H9 (cell line): Measurements from ENCODE around the gene TCN1. TPM values are rescaled to one million over a fixed set of nuclear protein-coding genes. Genes with fewer than 3 reads are reported as not detected.
A peak's percentile ranks its signal among the peaks of the same experiment; 100 is the strongest.

ENCODE experiments used
- DNase-seq: peaks from one replicate; pipeline ENCODE4 v3.0.0-alpha.2; 2017
- H2AFZ ChIP-seq: one replicate; pipeline ENCODE4 v1.6.1; 2013; ENCODE audit warnings: mild to moderate bottlenecking, low read length, control low read depth, moderate library complexity
- H2AK5ac ChIP-seq: 2 replicates; pipeline ENCODE4 v1.6.1; 2013; ENCODE audit warnings: low read length, control low read depth, mixed read lengths; ENCODE audit not compliant: insufficient read length
- H2BK120ac ChIP-seq: one replicate; pipeline ENCODE4 v1.6.1; 2013; ENCODE audit warnings: low read depth, mild to moderate bottlenecking, low read length, control low read depth, inconsistent platforms; ENCODE audit not compliant: poor library complexity, severe bottlenecking
- H2BK12ac ChIP-seq: 2 replicates; pipeline ENCODE4 v1.6.1; 2013; ENCODE audit warnings: low read length, control low read depth, mixed read lengths, low read depth; ENCODE audit not compliant: insufficient read length
- H2BK15ac ChIP-seq: 2 replicates; pipeline ENCODE4 v1.6.1; 2013; ENCODE audit warnings: low read depth, low read length, control low read depth
- H2BK20ac ChIP-seq: one replicate; pipeline ENCODE4 v1.6.1; 2013; ENCODE audit warnings: low read depth, mild to moderate bottlenecking, low read length, control low read depth, inconsistent platforms; ENCODE audit not compliant: poor library complexity, severe bottlenecking
- H2BK5ac ChIP-seq: 2 replicates; pipeline ENCODE4 v1.6.1; 2013; ENCODE audit warnings: low read length, control low read depth, mixed read lengths; ENCODE audit not compliant: insufficient read length
- H3K14ac ChIP-seq: 2 replicates; pipeline ENCODE4 v1.6.1; 2013; ENCODE audit warnings: low read length, control low read depth; ENCODE audit not compliant: insufficient read depth
- H3K18ac ChIP-seq: 2 replicates; pipeline ENCODE4 v1.6.1; 2013; ENCODE audit warnings: low read depth, mild to moderate bottlenecking, mixed read lengths, low read length, control low read depth; ENCODE audit not compliant: insufficient read length
- H3K23ac ChIP-seq: 2 replicates; pipeline ENCODE4 v1.6.1; 2013; ENCODE audit warnings: low read length, control low read depth, mixed read lengths, low read depth; ENCODE audit not compliant: insufficient read length
- H3K23me2 ChIP-seq: 2 replicates; pipeline ENCODE4 v1.6.1; 2013; ENCODE audit warnings: low read depth, mild to moderate bottlenecking, mixed read lengths, low read length, control low read depth; ENCODE audit not compliant: insufficient read length, poor library complexity, severe bottlenecking
- H3K27ac ChIP-seq: 2 replicates; pipeline ENCODE4 v1.5.1; 2013; ENCODE audit warnings: low read length, control low read depth, mixed read lengths, low read depth; ENCODE audit not compliant: insufficient read length
- H3K27me3 ChIP-seq: 2 replicates; pipeline ENCODE4 v1.6.1; 2013; ENCODE audit warnings: low read length, control low read depth, inconsistent platforms; ENCODE audit not compliant: insufficient read depth
- H3K4ac ChIP-seq: 2 replicates; pipeline ENCODE4 v1.6.1; 2013; ENCODE audit warnings: low read depth, mild to moderate bottlenecking, control low read depth, inconsistent platforms, low read length, moderate library complexity
- H3K4me1 ChIP-seq: 2 replicates; pipeline ENCODE4 v1.6.1; 2013; ENCODE audit warnings: low read length, control low read depth, inconsistent platforms; ENCODE audit not compliant: insufficient read depth
- H3K4me2 ChIP-seq: 2 replicates; pipeline ENCODE4 v1.6.1; 2013; ENCODE audit warnings: low read length, control low read depth, mixed read lengths; ENCODE audit not compliant: insufficient read length, insufficient read depth
- H3K56ac ChIP-seq: 2 replicates; pipeline ENCODE4 v1.6.1; 2013; ENCODE audit warnings: low read depth, mild to moderate bottlenecking, mixed read lengths, low read length, control low read depth; ENCODE audit not compliant: insufficient read length
- H3K79me1 ChIP-seq: 2 replicates; pipeline ENCODE4 v1.6.1; 2013; ENCODE audit warnings: low read depth, mild to moderate bottlenecking, moderate library complexity, low read length, control low read depth, inconsistent platforms; ENCODE audit not compliant: insufficient read depth, poor library complexity, severe bottlenecking
- H3K79me2 ChIP-seq: 2 replicates; pipeline ENCODE4 v1.6.1; 2013; ENCODE audit warnings: low read length, control low read depth, inconsistent platforms; ENCODE audit not compliant: insufficient read depth
- H3K9ac ChIP-seq: 2 replicates; pipeline ENCODE4 v1.6.1; 2013; ENCODE audit warnings: low read length, control low read depth, mixed read lengths; ENCODE audit not compliant: insufficient read length; ENCODE audit errors: extremely low read depth
- H3K9me3 ChIP-seq: one replicate; pipeline ENCODE4 v1.6.1; 2013; ENCODE audit warnings: low read depth, low read length, inconsistent platforms; ENCODE audit not compliant: control insufficient read depth
- H3T11ph ChIP-seq: one replicate; pipeline ENCODE4 v1.6.1; 2013; ENCODE audit warnings: mild to moderate bottlenecking, low read length, control low read depth, inconsistent platforms
- H4K20me1 ChIP-seq: one replicate; pipeline ENCODE4 v1.6.1; 2013; ENCODE audit not compliant: control insufficient read depth, insufficient read length, insufficient read depth
- H4K5ac ChIP-seq: 2 replicates; pipeline ENCODE4 v1.6.1; 2013; ENCODE audit warnings: low read depth, mild to moderate bottlenecking, mixed read lengths, low read length, control low read depth; ENCODE audit not compliant: insufficient read length
- H4K8ac ChIP-seq: replicated peaks from 2 replicates; pipeline ENCODE4 v1.6.1; 2013; ENCODE audit warnings: low read length, control low read depth, mixed read lengths, low read depth; ENCODE audit not compliant: insufficient read length
- H4K91ac ChIP-seq: 2 replicates; pipeline ENCODE4 v1.6.1; 2013; ENCODE audit warnings: low read depth, mild to moderate bottlenecking, moderate library complexity, mixed read lengths, low read length, control low read depth; ENCODE audit not compliant: insufficient read length
- H3K27ac Mint-ChIP-seq, 3 experiments: 2 replicates in 2 of 3; 3 replicates in 1 of 3; pipeline ENCODE4 v1.8.0; 2020 to 2021; ENCODE audit warnings: mixed read lengths in 3 of 3, mild to moderate bottlenecking in 1 of 3, moderate library complexity in 1 of 3
- H3K27me3 Mint-ChIP-seq: 2 replicates; pipeline ENCODE4 v1.8.0; 2021; ENCODE audit warnings: low read depth, mild to moderate bottlenecking, moderate library complexity, mixed read lengths
- H3K36me3 Mint-ChIP-seq, 3 experiments: 2 replicates in 2 of 3; 3 replicates in 1 of 3; pipeline ENCODE4 v1.8.0; 2020 to 2021; ENCODE audit warnings: low read depth in 3 of 3, mixed read lengths in 3 of 3; ENCODE audit not compliant: insufficient read depth in 1 of 3
- H3K4me1 Mint-ChIP-seq, 2 experiments: 2 replicates each; pipeline ENCODE4 v1.8.0; 2020; ENCODE audit warnings: mixed read lengths in 2 of 2
- H3K4me3 Mint-ChIP-seq, 2 experiments: 2 replicates in 1 of 2; 3 replicates in 1 of 2; pipeline ENCODE4 v1.8.0; 2020 to 2021; ENCODE audit warnings: mild to moderate bottlenecking in 2 of 2, mixed read lengths in 2 of 2, moderate library complexity in 1 of 2
- H3K9me3 Mint-ChIP-seq, 2 experiments: 2 replicates in 1 of 2; 3 replicates in 1 of 2; pipeline ENCODE4 v1.8.0; 2020; ENCODE audit warnings: mild to moderate bottlenecking in 2 of 2, mixed read lengths in 2 of 2, moderate library complexity in 1 of 2
- WGBS: extraction: QIAGEN DNeasy Blood & Tissue Kit; methylation state at CpG from one replicate; pipeline ENCODE4 v1.1.7; 2013; ENCODE audit warnings: missing lambda C conversion rate, low lambda C conversion rate, mixed read lengths; ENCODE audit not compliant: insufficient read length; ENCODE audit errors: extremely low coverage; 5-methylcytosine and 5-hydroxymethylcytosine counted together
- total RNA-seq: library from RNA; stranded (reverse); gene quantifications from 2 replicates; pipeline ENCODE4 v1.2.1, GENCODE V29; 2021
- TF ChIP-seq, protein P1 (sequence below): fragments of 200-600 bp; sonication (generic); conservative IDR thresholded peaks from 3 replicates; pipeline ENCODE4 v1.8.0; 2021; ENCODE audit warnings: antibody characterized with exemption, mild to moderate bottlenecking

Gene TCN1
- total RNA-seq, 1 experiment from 2014 or later, result not detected

DNA sequence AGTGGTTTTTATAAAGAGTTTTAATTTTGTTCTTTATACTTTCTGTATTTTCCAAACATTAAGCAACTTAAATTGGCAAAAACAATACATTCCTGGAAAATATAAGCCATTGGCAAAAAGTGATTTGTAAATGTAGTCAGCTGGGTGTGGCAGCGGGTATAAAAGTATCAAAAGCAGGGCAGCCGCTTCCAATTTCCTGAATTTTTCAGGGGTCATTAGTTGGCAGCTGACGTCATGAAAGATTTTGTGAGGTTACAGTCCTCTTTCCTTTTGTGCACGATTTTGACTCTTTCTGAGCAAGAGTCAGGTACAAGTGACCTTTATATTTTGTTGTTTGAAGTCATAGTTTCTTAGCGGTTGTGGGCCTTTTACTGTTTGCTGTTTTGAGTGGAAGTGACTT lies 12.3 kb upstream of the TCN1 start, which contains the start of gene OOSP3:
Gene OOSP3 (plus strand): TSS at position 208 of the 400 bp plus-strand sequence. CDS start 27 bp downstream, at position 235.
- no peak within 1 kb of the TSS for H2AK5ac ChIP-seq
- H3K9me3 ChIP-seq, result no peaks in the 10 kb centered on the region
- no peak within 1 kb of the TSS for H4K5ac ChIP-seq
- TF ChIP-seq, protein P1, sequence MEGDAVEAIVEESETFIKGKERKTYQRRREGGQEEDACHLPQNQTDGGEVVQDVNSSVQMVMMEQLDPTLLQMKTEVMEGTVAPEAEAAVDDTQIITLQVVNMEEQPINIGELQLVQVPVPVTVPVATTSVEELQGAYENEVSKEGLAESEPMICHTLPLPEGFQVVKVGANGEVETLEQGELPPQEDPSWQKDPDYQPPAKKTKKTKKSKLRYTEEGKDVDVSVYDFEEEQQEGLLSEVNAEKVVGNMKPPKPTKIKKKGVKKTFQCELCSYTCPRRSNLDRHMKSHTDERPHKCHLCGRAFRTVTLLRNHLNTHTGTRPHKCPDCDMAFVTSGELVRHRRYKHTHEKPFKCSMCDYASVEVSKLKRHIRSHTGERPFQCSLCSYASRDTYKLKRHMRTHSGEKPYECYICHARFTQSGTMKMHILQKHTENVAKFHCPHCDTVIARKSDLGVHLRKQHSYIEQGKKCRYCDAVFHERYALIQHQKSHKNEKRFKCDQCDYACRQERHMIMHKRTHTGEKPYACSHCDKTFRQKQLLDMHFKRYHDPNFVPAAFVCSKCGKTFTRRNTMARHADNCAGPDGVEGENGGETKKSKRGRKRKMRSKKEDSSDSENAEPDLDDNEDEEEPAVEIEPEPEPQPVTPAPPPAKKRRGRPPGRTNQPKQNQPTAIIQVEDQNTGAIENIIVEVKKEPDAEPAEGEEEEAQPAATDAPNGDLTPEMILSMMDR, result no peak
- H3K56ac ChIP-seq, result no peak within 1 kb of the TSS
- no peak within 1 kb of the TSS for H3T11ph ChIP-seq
- no peak within 1 kb of the TSS for H4K91ac ChIP-seq
- peaks cover 2% of the 10 kb centered on the region; the same call in 1 of the 2 replicates for H3K4me1 ChIP-seq
- no peak within 1 kb of the TSS for H2BK5ac ChIP-seq
- no peaks in the 10 kb centered on the region for H3K27me3 Mint-ChIP-seq
- H3K14ac ChIP-seq, result no peak within 1 kb of the TSS
- DNase-seq, result no peak
- no peak within 1 kb of the TSS for H2BK12ac ChIP-seq
- no peaks in the 10 kb centered on the region for H3K9me3 Mint-ChIP-seq
- no peak within 1 kb of the TSS for H3K9ac ChIP-seq
- peak within 1 kb of the TSS in 1 of 3 experiments; percentile 46; a peak in 1 of 7 replicates for H3K27ac Mint-ChIP-seq
- H2BK20ac ChIP-seq, result no peak within 1 kb of the TSS
- H2AFZ ChIP-seq, result no peak within 1 kb of the TSS
- H3K27ac ChIP-seq, result no peak within 1 kb of the TSS
- H3K4me2 ChIP-seq, result no peak within 1 kb of the TSS
- no peaks in the 10 kb centered on the region for H3K79me1 ChIP-seq
- no peaks in the 10 kb centered on the region for H3K79me2 ChIP-seq
- H4K20me1 ChIP-seq, result no peaks in the 10 kb centered on the region
- H2BK15ac ChIP-seq, result no peak within 1 kb of the TSS
- H2BK120ac ChIP-seq, result no peak within 1 kb of the TSS
- no peak within 1 kb of the TSS for H4K8ac ChIP-seq
- WGBS, result no CpG with 5 or more reads among the region's 5 CpGs
- H3K4ac ChIP-seq, result no peak within 1 kb of the TSS
- H3K4me3 Mint-ChIP-seq, result no peak within 1 kb of the TSS
- H3K4me1 Mint-ChIP-seq, result peaks cover 15 to 17% of the 10 kb centered on the region in 2 experiments
- no peaks in the 10 kb centered on the region for H3K36me3 Mint-ChIP-seq
- H3K27me3 ChIP-seq, result no peaks in the 10 kb centered on the region
- no peaks in the 10 kb centered on the region for H3K23me2 ChIP-seq
- no peak within 1 kb of the TSS for H3K23ac ChIP-seq
- no peak within 1 kb of the TSS for H3K18ac ChIP-seq
